ENCODE measurements around the gene PRKAA1. TPM values are rescaled to one million over a fixed set of nuclear protein-coding genes. Genes with fewer than 3 reads are reported as not detected.

Gene PRKAA1
- total and polyA plus RNA-seq, 5 experiments from 2014 or later = 33.8 to 115 (median 36.8) TPM

Other genes starting within 250 kb of the PRKAA1 start
- 10 to 100 TPM; 28.2 to 30.7 TPM for gene PTGER4, start 118.5 kb downstream of the PRKAA1 start, total RNA-seq
- gene PTGER4, start 118.5 kb downstream of the PRKAA1 start, polyA plus RNA-seq = 10 to 100 TPM; 36.0 to 43.8 (median 41.6) TPM
- 10 to 100 TPM; 14.8 to 16.7 TPM for gene TTC33, start 42.4 kb downstream of the PRKAA1 start, total RNA-seq
- 10 to 100 TPM in 2 of 3 donors, 1 to 10 TPM in 1; 8.4 to 18.9 (median 14.1) TPM for gene TTC33, start 42.4 kb downstream of the PRKAA1 start, polyA plus RNA-seq
- gene RPL37, start 36.8 kb upstream of the PRKAA1 start, total RNA-seq = 1,000 to 10,000 TPM; 2,282 to 2,435 TPM
- 1,000 to 10,000 TPM; 2,504 to 3,082 (median 2,628) TPM for gene RPL37, start 36.8 kb upstream of the PRKAA1 start, polyA plus RNA-seq
- gene CARD6, start 43.0 kb upstream of the PRKAA1 start, total RNA-seq = 1 to 10 TPM; 1.7 to 1.8 TPM
- 1 to 10 TPM in 1 of 3 donors, under 1 TPM in 2; 0.12 to 1.1 (median 0.66) TPM for gene CARD6, start 43.0 kb upstream of the PRKAA1 start, polyA plus RNA-seq
- gene C7, start 111.1 kb upstream of the PRKAA1 start, total RNA-seq = not detected
- under 1 TPM in 1 of 3 donors, not detected in 2; 0.10 TPM for gene C7, start 111.1 kb upstream of the PRKAA1 start, polyA plus RNA-seq